ENCODE data around the gene CHKA.

The CHKA gene

DNA sequence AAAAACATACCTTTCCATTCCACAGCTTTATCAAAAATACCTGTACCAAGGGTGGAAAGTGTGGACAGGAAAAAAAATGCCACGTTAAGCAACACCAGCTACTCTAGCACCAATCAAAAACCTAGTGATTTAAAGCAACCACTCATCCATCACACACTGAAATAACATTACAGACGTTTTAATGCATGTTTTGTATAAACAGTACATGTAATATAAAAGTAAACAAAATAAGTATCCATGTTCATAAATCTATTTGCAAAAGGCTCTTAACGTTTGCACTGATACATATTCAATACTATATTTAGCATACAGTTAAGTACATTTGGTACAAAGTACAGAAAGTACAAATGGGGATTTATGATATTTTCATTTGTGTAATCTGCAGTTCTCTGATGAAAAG, 38.7 kb downstream of the CHKA start:
- Histone ChIP-seq H2AK5ac (ENCODE audit: low read length) (no peak overlapping the region), H3K56ac (ENCODE audit: low read length) (no peak overlapping the region), H3K79me1 (ENCODE audit: low read length) (peaks cover 11% of the 10 kb centered on the region), H2BK5ac (ENCODE audit: low read length) (no peak overlapping the region), H3K27me3 (ENCODE audit: insufficient read depth, low read length, poor library complexity) (no peaks in the 10 kb centered on the region), H3K18ac (ENCODE audit: low read length) (no peak overlapping the region), H2BK120ac (ENCODE audit: low read depth, low read length) (no peak overlapping the region), H3K36me3 (ENCODE audit: control insufficient read depth, insufficient read depth, low read length) (no peaks in the 10 kb centered on the region), H4K8ac (ENCODE audit: low read depth, low read length) (no peak overlapping the region), H3K23ac (ENCODE audit: low read length) (no peak overlapping the region), H3K79me2 (ENCODE audit: control insufficient read depth, insufficient read depth, low read length) (peaks cover 5% of the 10 kb centered on the region), H3K9ac (ENCODE audit: low read length) (no peak overlapping the region), H3K4ac (ENCODE audit: low read depth, low read length) (no peak overlapping the region), H3K27ac (ENCODE audit: low read depth, low read length) (no peak overlapping the region), H3K4me3 (ENCODE audit: low read length) (no peak overlapping the region), H3K4me1 (ENCODE audit: control insufficient read depth, low read depth, low read length) (no peaks in the 10 kb centered on the region), H3K4me2 (ENCODE audit: low read length) (no peak overlapping the region), H4K5ac (ENCODE audit: low read length) (no peak overlapping the region), H2BK15ac (replicated peaks; ENCODE audit: low read depth) (no peak overlapping the region)
- no peak for DNase-seq
- WGBS (ENCODE audit: extremely low coverage, insufficient coverage, low lambda C conversion rate), result no CpG with 5 or more reads among the region's 3 CpGs

- Histone ChIP-seq H3K23ac (ENCODE audit: low read length) (no peak overlapping the region), H3K27ac (ENCODE audit: low read depth, low read length) (no peak overlapping the region), H3K18ac (ENCODE audit: low read length) (no peak overlapping the region), H2BK15ac (replicated peaks; ENCODE audit: low read depth) (no peak overlapping the region), H2BK120ac (ENCODE audit: low read depth, low read length) (no peak overlapping the region), H3K4me2 (ENCODE audit: low read length) (no peak overlapping the region), H3K79me1 (ENCODE audit: low read length) (peaks cover 11% of the 10 kb centered on the region), H3K56ac (ENCODE audit: low read length) (no peak overlapping the region), H3K9ac (ENCODE audit: low read length) (no peak overlapping the region), H3K4me1 (ENCODE audit: control insufficient read depth, low read depth, low read length) (no peaks in the 10 kb centered on the region), H4K5ac (ENCODE audit: low read length) (no peak overlapping the region), H2BK5ac (ENCODE audit: low read length) (no peak overlapping the region), H3K4ac (ENCODE audit: low read depth, low read length) (no peak overlapping the region), H3K36me3 (ENCODE audit: control insufficient read depth, insufficient read depth, low read length) (no peaks in the 10 kb centered on the region), H4K8ac (ENCODE audit: low read depth, low read length) (no peak overlapping the region), H3K4me3 (ENCODE audit: low read length) (no peak overlapping the region), H3K79me2 (ENCODE audit: control insufficient read depth, insufficient read depth, low read length) (peaks cover 5% of the 10 kb centered on the region), H2AK5ac (ENCODE audit: low read length) (no peak overlapping the region), H3K27me3 (ENCODE audit: insufficient read depth, low read length, poor library complexity) (no peaks in the 10 kb centered on the region)
- no CpG with 5 or more reads among the region's 9 CpGs for WGBS (ENCODE audit: extremely low coverage, insufficient coverage, low lambda C conversion rate)
- DNase-seq, result no peak
Observed at GRCh38 chr11:68081691-68082090, 39.5 kb downstream of the CHKA start.

DNA sequence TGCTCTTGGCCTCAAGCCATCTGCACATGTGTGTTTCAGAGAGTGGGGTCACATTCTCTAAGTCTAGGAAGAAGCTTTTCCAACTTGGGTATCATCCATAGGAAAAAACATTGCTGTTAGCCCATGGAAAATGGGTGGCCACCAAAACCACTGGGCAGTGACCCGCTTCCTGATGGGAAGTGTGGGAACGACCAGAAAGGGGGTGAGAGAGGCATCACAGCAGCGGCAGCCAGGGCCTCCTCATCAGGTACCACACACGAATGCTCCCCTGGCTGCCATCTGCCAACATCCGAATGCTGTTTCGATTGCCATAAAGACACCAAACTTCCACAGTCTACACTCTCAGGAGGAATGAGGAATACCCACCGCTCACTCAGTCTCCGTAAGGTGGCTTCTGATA, 40.3 kb downstream of the CHKA start:
- DNase-seq, result no peak
- WGBS (ENCODE audit: extremely low coverage, insufficient coverage, low lambda C conversion rate), result no CpG with 5 or more reads among the region's 8 CpGs
- Histone ChIP-seq H3K4me3 (ENCODE audit: low read length) (no peak overlapping the region), H2BK15ac (replicated peaks; ENCODE audit: low read depth) (no peak overlapping the region), H3K23ac (ENCODE audit: low read length) (no peak overlapping the region), H3K79me1 (ENCODE audit: low read length) (peaks cover 13% of the 10 kb centered on the region), H3K27ac (ENCODE audit: low read depth, low read length) (no peak overlapping the region), H2BK120ac (ENCODE audit: low read depth, low read length) (no peak overlapping the region), H2BK5ac (ENCODE audit: low read length) (no peak overlapping the region), H4K5ac (ENCODE audit: low read length) (no peak overlapping the region), H3K56ac (ENCODE audit: low read length) (no peak overlapping the region), H3K36me3 (ENCODE audit: control insufficient read depth, insufficient read depth, low read length) (no peaks in the 10 kb centered on the region), H3K18ac (ENCODE audit: low read length) (no peak overlapping the region), H3K27me3 (ENCODE audit: insufficient read depth, low read length, poor library complexity) (no peaks in the 10 kb centered on the region), H2AK5ac (ENCODE audit: low read length) (no peak overlapping the region), H4K8ac (ENCODE audit: low read depth, low read length) (no peak overlapping the region), H3K4me1 (ENCODE audit: control insufficient read depth, low read depth, low read length) (no peaks in the 10 kb centered on the region), H3K4ac (ENCODE audit: low read depth, low read length) (no peak overlapping the region), H3K79me2 (ENCODE audit: control insufficient read depth, insufficient read depth, low read length) (peaks cover 5% of the 10 kb centered on the region), H3K9ac (ENCODE audit: low read length) (no peak overlapping the region), H3K4me2 (ENCODE audit: low read length) (no peak overlapping the region)

GRCh38 chr11:68077617-68078582, 43.3 kb downstream of the CHKA start:
- H2BK120ac ChIP-seq (ENCODE audit: low read depth, low read length), result no peak overlapping the region
- no CpG with 5 or more reads among the region's 8 CpGs for WGBS (ENCODE audit: extremely low coverage, insufficient coverage, low lambda C conversion rate)
- no peak overlapping the region for H3K18ac ChIP-seq (ENCODE audit: low read length)
- no peak for DNase-seq
- no peak overlapping the region for H3K4ac ChIP-seq (ENCODE audit: low read depth, low read length)
- no peak overlapping the region for H3K23ac ChIP-seq (ENCODE audit: low read length)
- no peaks in the 10 kb centered on the region for H3K36me3 ChIP-seq (ENCODE audit: control insufficient read depth, insufficient read depth, low read length)
- no peak overlapping the region for H4K5ac ChIP-seq (ENCODE audit: low read length)
- peaks cover 4% of the 10 kb centered on the region for H3K79me2 ChIP-seq (ENCODE audit: control insufficient read depth, insufficient read depth, low read length)
- H3K4me1 ChIP-seq (ENCODE audit: control insufficient read depth, low read depth, low read length), result no peaks in the 10 kb centered on the region
- H3K4me2 ChIP-seq (ENCODE audit: low read length), result no peak overlapping the region
- H3K4me3 ChIP-seq (ENCODE audit: low read length), result no peak overlapping the region
- no peak overlapping the region for H3K56ac ChIP-seq (ENCODE audit: low read length)
- no peak overlapping the region for H2AK5ac ChIP-seq (ENCODE audit: low read length)
- no peak overlapping the region for H4K8ac ChIP-seq (ENCODE audit: low read depth, low read length)
- no peak overlapping the region for H3K27ac ChIP-seq (ENCODE audit: low read depth, low read length)
- no peak overlapping the region for H2BK5ac ChIP-seq (ENCODE audit: low read length)
- no peak overlapping the region for H3K9ac ChIP-seq (ENCODE audit: low read length)
- H2BK15ac ChIP-seq (replicated peaks; ENCODE audit: low read depth), result no peak overlapping the region
- H3K79me1 ChIP-seq (ENCODE audit: low read length), result peaks cover 18% of the 10 kb centered on the region
- no peaks in the 10 kb centered on the region for H3K27me3 ChIP-seq (ENCODE audit: insufficient read depth, low read length, poor library complexity)

DNA sequence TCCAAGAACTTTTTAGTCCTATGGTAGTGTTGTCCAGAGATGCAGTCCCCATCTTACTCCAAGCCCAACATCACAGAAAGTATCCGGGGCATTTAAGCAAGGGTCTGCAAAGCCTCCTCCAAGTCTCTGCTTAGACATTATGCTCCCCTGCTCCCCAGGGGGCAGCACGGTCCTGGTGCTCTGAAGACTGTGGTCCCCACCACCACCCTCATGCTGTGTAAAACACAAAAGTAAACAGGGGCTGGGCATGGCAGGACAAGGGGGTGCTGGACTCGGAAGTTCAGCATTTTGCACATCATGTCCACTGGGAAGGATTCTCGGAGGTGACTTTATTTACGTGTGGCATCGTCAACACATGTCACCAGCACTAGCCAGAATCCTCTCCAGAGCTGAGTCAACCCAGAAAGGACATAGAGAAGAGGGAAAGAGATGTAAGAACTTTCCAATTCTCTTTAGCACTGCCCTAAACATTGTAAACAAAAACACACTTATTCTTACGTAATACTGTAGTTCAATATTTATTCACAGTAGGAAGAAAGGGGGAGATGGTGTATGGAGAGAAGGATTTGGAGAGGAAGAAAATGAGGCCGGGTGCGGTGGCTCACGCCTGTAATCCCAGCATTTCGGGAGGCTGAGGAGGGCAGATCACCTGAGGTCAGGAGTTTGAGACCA, 44.7 kb downstream of the CHKA start:
- H3K79me2 ChIP-seq (ENCODE audit: control insufficient read depth, insufficient read depth, low read length), result peaks cover 2% of the 10 kb centered on the region
- DNase-seq, result peak; percentile 16
- no peak overlapping the region for H3K27ac ChIP-seq (ENCODE audit: low read depth, low read length)
- no peak overlapping the region for H4K8ac ChIP-seq (ENCODE audit: low read depth, low read length)
- H3K56ac ChIP-seq (ENCODE audit: low read length), result no peak overlapping the region
- H3K9ac ChIP-seq (ENCODE audit: low read length), result no peak overlapping the region
- H2BK15ac ChIP-seq (replicated peaks; ENCODE audit: low read depth), result no peak overlapping the region
- H2BK120ac ChIP-seq (ENCODE audit: low read depth, low read length), result no peak overlapping the region
- no peaks in the 10 kb centered on the region for H3K36me3 ChIP-seq (ENCODE audit: control insufficient read depth, insufficient read depth, low read length)
- H3K23ac ChIP-seq (ENCODE audit: low read length), result no peak overlapping the region
- no peak overlapping the region for H3K4me2 ChIP-seq (ENCODE audit: low read length)
- peaks cover 15% of the 10 kb centered on the region for H3K79me1 ChIP-seq (ENCODE audit: low read length)
- no peaks in the 10 kb centered on the region for H3K4me1 ChIP-seq (ENCODE audit: control insufficient read depth, low read depth, low read length)
- H4K5ac ChIP-seq (ENCODE audit: low read length), result no peak overlapping the region
- no peak overlapping the region for H3K18ac ChIP-seq (ENCODE audit: low read length)
- H3K27me3 ChIP-seq (ENCODE audit: insufficient read depth, low read length, poor library complexity), result no peaks in the 10 kb centered on the region
- no peak overlapping the region for H3K4ac ChIP-seq (ENCODE audit: low read depth, low read length)
- H3K4me3 ChIP-seq (ENCODE audit: low read length), result no peak overlapping the region
- WGBS (ENCODE audit: extremely low coverage, insufficient coverage, low lambda C conversion rate), result 100% methylated on average over 1 of the region's 11 CpGs
- H2BK5ac ChIP-seq (ENCODE audit: low read length), result no peak overlapping the region
- H2AK5ac ChIP-seq (ENCODE audit: low read length), result no peak overlapping the region

Measured in mesendoderm (in vitro differentiated cells).